Hematopoietic multipotent progenitor cell treated with erythropoietin and hydrocortisone succinate and interleukin-3 and kit ligand, for 17 days (in vitro differentiated cells): Measurements from ENCODE around the gene ZXDC.

Experiments
- DNase-seq: peaks from one replicate; pipeline ENCODE4 v3.0.0-alpha.2; 2015; ENCODE audit warnings: low spot score

The ZXDC gene

GRCh38 chr3:126394179-126394976, 81.3 kb downstream of the ZXDC start, which contains the start of gene CFAP100:
Gene CFAP100 (plus strand): TSS chr3:126394909. CDS start chr3:126396001, 1,092 bp downstream.
- DNase-seq = no peak

- no peak for DNase-seq
These were observed 82.1 kb downstream of the ZXDC start for GRCh38 chr3:126393563-126393962.

GRCh38 chr3:126392246-126392645, 83.4 kb downstream of the ZXDC start:
- no peak for DNase-seq

GRCh38 chr3:126391631-126392030, 84.1 kb downstream of the ZXDC start:
- no peak for DNase-seq

GRCh38 chr3:126390751-126391150, 84.9 kb downstream of the ZXDC start:
- DNase-seq = no peak

- no peak for DNase-seq
These were observed 85.5 kb downstream of the ZXDC start for GRCh38 chr3:126390201-126390600.

GRCh38 chr3:126389794-126390146, 85.9 kb downstream of the ZXDC start:
- no peak for DNase-seq

GRCh38 chr3:126389112-126389793, 86.4 kb downstream of the ZXDC start:
- DNase-seq = peak; percentile 7
